Measurements from ENCODE around the gene LANCL1. TPM values are rescaled to one million over a fixed set of nuclear protein-coding genes. Genes with fewer than 3 reads are reported as not detected.
"Not testable (repeated sequence)": the region's sequence is repeated elsewhere in the genome, so short reads cannot be mapped to it uniquely, and the experiment has no call there.

LANCL1 gene
- total RNA-seq, 2 donors from 2014 or later, result 25.9 to 50.7 TPM

DNA sequence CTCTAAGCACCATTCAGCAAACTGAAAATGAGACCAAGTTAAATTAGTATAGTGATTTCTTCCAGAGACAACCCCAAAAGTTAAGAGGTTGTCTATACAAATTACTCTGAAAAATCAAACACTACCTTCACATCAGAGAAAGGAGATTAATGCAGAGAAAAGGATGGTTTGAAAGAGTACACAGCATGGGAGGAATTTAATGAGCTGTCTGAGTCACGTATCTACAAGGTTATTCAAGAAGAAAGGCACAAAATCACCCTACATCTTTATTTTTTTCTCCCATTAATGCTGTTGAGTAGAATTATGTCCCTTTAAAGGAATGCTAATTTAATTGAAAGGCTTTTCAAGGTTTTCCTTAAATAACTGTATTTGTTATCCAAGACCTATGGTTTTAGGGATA lies 41.1 kb downstream of the LANCL1 start:
- ATAC-seq, result no peak

DNA sequence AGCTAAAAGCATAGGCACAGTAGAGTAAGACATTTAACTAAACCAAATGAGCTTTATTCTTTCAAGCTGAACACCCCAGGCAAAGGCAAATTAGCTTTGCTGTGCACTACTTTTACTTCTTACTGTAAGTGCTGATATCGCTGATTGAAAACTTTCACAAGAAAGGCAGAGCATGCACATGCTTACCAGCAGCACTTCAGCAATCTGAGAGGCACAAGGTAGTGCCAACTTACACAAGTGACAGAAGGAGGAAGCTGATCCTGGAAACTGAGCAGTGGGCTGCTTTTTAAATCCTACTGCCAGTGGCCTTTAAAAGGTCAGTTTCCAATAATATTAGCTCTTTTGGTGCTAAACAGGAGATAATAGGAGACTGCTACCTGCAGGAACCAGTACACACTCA lies 43.9 kb downstream of the LANCL1 start:
- no peak for DNase-seq (ENCODE audit: low spot score in 2 of 2)
- Mint-ChIP-seq H3K36me3 (peaks cover 54 to 62% of the 10 kb centered on the region in 2 donors), H3K9me3 (peaks cover 5 to 6% of the 10 kb centered on the region in 2 donors), H3K27ac (no peak overlapping the region)
- ATAC-seq, result no peak

More for the DNA sequence above, 41.1 kb downstream of the LANCL1 start:
- Mint-ChIP-seq H3K9me3 (peaks cover 0 to 4% of the 10 kb centered on the region in 2 donors), H3K27ac (no peak overlapping the region), H3K36me3 (peaks cover 54 to 59% of the 10 kb centered on the region in 2 donors)
- no peak for DNase-seq (ENCODE audit: low spot score in 2 of 2)

DNA sequence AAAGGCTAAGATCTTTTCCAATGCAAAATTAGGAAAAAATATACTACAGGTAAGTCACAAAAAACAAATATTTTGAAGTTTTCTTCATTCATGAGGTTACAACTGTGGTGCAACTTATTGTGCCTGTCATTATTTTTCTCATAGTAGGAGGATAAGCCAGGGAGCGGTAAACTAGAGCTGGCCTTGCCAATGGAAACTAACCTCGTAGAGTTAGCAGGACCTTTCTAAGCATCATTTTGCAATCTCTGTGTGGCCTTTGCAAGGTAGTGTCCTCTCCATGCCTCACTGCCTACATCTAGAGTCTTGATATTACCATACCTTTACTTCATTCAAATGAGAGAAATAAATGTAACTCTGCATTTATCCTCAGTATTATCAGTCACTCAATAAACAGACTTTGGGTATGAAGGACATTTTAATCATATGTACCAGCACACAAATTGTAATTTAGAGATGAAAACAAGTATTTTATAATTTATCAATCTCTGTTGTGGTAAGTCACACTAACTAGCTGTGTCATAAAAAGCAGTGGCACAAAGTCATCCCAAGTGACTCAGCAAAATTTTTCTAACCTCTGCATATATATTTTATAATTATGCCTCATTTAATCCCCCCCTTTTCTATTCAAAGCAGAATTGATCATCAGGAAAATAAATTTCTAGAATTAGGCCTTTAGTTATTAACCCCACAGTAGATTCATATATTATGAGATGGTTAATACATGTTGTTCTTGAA lies 47.0 kb downstream of the LANCL1 start:
- ATAC-seq (no peak), DNase-seq (ENCODE audit: low spot score in 2 of 2) (no peak)
- H3K36me3 Mint-ChIP-seq, result peaks cover 47 to 73% of the 10 kb centered on the region in 2 donors
- H3K9me3 Mint-ChIP-seq, result peaks cover 20 to 30% of the 10 kb centered on the region in 2 donors
- no peak overlapping the region for H3K27ac Mint-ChIP-seq

DNA sequence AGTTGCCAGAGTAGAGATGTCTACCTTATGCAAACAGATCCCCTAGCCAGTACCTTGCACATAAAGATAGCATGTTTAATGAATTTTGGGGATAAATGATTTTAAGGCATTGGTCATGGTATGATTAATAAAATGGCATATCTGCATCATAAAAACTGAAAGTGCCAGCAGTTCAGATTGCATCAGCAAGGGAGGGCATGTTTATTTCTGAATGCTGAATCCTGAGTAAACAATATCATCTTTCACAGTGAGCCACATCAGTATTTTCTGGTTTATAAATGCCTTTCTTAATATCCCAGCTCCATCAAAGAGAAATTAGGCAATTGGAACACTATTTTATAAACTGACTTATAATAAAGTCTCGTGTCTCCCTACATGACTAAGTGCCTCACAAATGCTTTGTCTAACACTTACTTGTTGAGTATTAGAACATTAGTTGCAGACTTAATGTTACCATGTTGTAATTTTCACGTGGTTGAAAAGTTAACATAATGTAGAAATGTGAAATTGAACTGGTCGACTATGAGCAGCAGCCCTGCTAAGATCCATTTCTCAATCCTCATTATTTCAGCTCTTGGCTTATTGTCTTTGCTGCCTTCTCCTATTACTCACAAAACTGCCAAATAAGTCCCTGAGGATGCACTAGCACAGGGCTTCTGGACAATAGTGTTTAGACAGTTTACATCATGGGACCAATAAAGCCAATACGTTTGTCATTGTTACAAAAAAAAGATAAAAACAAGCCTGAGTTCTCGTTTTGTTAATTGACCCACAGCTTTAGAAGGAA lies 48.0 kb downstream of the LANCL1 start:
- ATAC-seq, result no peak
- no peak overlapping the region for H3K27ac Mint-ChIP-seq
- H3K36me3 Mint-ChIP-seq, result peaks cover 37 to 69% of the 10 kb centered on the region in 2 donors
- no peak for DNase-seq (ENCODE audit: low spot score in 2 of 2)
- H3K9me3 Mint-ChIP-seq, result peaks cover 20 to 37% of the 10 kb centered on the region in 2 donors

DNA sequence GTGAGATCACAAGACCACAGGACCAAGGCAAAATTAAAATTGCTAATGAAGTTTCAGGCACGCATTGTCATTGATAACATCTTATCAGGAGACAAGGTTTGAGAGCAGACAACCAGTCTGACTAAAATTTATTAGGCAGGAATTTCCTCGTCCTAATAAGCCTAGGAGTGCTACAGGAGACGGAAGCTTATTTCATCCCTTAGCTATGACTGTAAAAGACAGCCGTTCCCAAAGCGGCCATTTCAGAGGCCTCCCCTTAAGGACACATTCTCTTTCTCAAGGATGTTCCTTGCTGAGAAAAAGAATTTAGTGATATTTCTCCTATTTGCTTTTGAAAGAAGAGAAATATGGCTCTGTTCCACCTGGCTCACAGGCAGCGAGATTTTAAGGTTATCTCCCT lies 49.2 kb downstream of the LANCL1 start:
- peaks cover 20 to 37% of the 10 kb centered on the region in 2 donors for H3K9me3 Mint-ChIP-seq
- not testable (repeated sequence) for H3K27ac Mint-ChIP-seq; ATAC-seq; DNase-seq (ENCODE audit: low spot score in 2 of 2)
- peaks cover 24 to 61% of the 10 kb centered on the region in 2 donors for H3K36me3 Mint-ChIP-seq

DNA sequence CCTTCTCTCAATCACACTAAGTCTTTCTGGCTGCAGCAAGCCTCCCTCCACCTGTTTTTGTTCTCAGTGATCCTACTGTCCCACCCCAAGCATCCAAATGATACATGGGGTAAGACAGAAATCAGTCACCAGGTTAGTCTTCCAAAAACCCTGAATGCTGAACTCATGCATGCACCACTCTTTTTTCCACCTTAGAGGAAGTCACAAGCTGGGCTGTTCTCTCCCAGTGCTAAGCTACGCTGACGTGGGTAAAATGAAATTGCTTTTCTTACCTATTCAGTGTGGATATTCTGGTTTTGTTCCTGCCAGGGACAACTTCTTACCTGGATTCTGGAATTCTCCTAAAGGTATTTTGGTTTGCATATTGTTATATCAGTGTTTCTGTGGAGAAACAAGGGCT lies 54.2 kb downstream of the LANCL1 start:
- DNase-seq (ENCODE audit: low spot score in 2 of 2) (no peak), ATAC-seq (no peak)
- Mint-ChIP-seq H3K27ac (no peak overlapping the region), H3K9me3 (peaks cover 15 to 36% of the 10 kb centered on the region in 2 donors), H3K36me3 (peaks cover 9 to 41% of the 10 kb centered on the region in 2 donors)

DNA sequence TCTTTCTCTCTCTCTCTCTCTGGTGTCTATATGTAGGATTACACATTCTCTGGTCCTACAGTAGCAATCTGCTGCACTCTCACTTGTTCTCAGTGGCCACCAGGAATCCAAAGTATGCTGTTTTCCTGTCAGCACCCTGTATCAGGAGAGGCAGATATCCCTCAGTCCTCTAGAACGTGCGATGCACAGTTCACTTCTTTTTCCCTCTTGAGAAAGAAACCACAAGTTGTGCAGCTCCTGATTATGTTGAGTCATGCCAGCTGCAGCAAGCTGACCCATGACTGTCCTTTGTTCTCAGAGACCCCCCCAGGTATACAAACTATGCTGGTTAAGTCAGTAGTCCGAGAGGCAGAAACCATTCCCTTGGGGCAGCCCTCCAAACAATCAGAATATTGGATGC lies 54.6 kb downstream of the LANCL1 start:
- H3K36me3 Mint-ChIP-seq, result peaks cover 7 to 36% of the 10 kb centered on the region in 2 donors
- peaks cover 10 to 34% of the 10 kb centered on the region in 2 donors for H3K9me3 Mint-ChIP-seq
- ATAC-seq (no peak), DNase-seq (ENCODE audit: low spot score in 2 of 2) (no peak)
- no peak overlapping the region for H3K27ac Mint-ChIP-seq

DNA sequence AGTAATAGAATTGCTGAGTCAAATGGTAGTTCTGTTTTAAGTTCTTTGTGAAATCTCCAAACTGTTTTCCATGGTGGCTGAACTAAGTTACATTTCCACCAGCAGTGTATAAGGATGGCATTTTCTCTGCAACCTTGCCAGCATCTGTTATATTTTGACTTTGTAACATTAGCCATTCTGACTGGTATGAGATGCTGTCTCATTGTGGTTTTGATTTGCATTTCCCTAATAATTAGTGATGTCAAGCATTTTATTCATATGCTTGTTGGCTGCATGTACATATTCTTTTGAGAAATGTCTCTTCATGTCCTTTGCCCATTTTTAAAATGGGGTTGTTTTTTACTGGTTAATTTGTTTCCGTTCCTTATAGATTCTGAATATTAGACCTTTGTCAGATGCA lies 63.9 kb downstream of the LANCL1 start:
- no peak overlapping the region for H3K27ac Mint-ChIP-seq

DNA sequence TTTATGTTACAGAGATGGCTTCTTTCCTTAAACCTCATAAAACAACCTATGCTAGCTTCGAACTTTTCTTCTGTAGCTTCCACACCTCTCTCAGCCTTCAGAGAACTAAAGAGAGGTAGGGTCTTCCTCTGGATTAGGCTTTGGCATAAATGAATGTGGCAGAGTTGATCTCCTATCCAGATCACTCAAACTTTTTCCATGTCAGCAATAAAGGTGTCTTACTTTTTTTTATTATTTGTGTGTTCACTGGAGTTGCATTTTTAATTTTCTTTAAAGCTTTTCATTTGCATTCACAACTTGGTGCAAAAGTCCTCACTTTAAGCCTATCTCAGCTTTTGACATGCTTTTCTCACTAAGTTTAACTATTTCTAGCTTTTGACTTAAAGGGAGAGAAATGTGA lies 66.0 kb downstream of the LANCL1 start:
- DNase-seq (ENCODE audit: low spot score in 2 of 2), result no peak
- H3K36me3 Mint-ChIP-seq, result peaks cover 0 to 8% of the 10 kb centered on the region in 2 donors

More for the DNA sequence above, 63.9 kb downstream of the LANCL1 start:
- peaks cover 13 to 14% of the 10 kb centered on the region in 2 donors for H3K9me3 Mint-ChIP-seq
- peaks cover 0 to 5% of the 10 kb centered on the region in 2 donors for H3K36me3 Mint-ChIP-seq
- ATAC-seq, result no peak
- no peak for DNase-seq (ENCODE audit: low spot score in 2 of 2)

DNA sequence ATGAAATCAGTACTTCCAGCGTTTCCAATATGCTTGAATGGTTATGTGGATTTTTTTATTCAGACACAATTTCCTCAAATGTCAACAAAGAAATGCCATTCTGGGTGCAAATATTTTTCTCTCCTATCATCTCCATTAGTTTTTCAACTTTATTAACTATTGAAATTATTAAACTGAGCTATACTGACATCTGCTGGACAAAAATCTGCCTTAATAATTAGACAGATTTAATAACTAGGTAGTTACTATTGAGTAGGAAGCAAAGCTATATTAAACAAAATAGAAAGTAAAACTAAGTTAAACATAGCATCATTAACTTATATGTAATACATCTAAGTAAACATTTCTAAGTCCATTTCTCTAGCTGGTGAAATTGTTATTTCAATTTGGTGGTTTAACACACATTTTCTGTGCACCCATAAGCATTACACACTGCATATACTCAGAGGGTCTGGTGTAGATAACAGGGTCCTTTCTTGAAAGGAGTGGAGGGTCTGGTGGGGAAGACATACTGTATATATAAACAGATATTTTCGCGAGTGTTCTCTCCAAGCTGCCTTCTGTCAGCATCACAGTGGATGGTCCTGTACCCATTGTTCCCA lies 77.0 kb downstream of the LANCL1 start:
- no peaks in the 10 kb centered on the region for H3K36me3 Mint-ChIP-seq
- H3K9me3 Mint-ChIP-seq, result no peaks in the 10 kb centered on the region
- no peak for DNase-seq (ENCODE audit: low spot score in 2 of 2)
- H3K27ac Mint-ChIP-seq, result no peak overlapping the region
- no peak for ATAC-seq

More for the DNA sequence above, 66.0 kb downstream of the LANCL1 start:
- Mint-ChIP-seq H3K27ac (no peak overlapping the region), H3K9me3 (peaks cover 7 to 12% of the 10 kb centered on the region in 2 donors)
- ATAC-seq, result no peak

DNA sequence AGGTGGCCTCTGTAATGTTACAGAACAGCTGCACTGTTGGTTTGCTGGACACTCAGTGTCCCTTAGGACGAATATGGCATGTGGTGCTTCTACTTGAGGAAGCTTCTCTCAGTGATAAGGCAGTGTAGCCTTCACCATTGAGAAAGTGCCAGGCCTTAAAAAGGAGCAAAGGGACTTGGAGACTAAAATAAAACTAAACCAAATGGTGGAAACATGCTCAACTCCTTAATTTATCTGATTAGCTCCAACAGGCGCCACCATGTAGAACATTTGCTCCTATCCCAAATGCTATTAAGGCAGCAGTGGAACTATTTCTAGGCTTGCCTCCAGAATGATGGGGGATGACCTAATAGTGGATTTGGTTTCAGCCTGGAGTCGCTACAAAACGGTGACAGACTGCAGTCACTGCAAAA lies 84.1 kb downstream of the LANCL1 start:
- DNase-seq (ENCODE audit: low spot score in 2 of 2), result no peak
- no peak for ATAC-seq
- Mint-ChIP-seq H3K36me3 (no peaks in the 10 kb centered on the region), H3K9me3 (no peaks in the 10 kb centered on the region), H3K27ac (no peak overlapping the region)

DNA sequence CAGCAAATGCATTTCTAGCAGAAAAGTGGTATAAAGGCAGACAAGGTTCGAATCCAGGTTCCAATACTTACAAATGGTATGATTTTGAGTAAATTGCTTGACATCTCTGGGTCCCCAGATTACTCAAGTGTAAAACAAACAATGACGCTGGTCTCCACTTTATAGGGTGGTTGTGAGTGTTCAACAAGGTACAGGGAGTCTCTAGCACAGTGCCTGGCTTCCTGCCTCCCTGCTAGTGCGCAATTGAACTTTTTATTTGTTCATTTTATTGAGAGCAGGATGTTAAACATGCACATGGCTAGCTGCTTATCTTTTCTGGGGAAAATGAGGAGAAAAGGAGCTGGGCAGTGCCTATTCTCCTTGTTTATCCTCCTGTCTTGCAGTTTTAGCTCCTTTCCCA lies 86.7 kb downstream of the LANCL1 start:
- ATAC-seq (no peak), DNase-seq (ENCODE audit: low spot score in 2 of 2) (no peak)
- H3K36me3 Mint-ChIP-seq, result no peaks in the 10 kb centered on the region
- no peak overlapping the region for H3K27ac Mint-ChIP-seq
- no peaks in the 10 kb centered on the region for H3K9me3 Mint-ChIP-seq

DNA sequence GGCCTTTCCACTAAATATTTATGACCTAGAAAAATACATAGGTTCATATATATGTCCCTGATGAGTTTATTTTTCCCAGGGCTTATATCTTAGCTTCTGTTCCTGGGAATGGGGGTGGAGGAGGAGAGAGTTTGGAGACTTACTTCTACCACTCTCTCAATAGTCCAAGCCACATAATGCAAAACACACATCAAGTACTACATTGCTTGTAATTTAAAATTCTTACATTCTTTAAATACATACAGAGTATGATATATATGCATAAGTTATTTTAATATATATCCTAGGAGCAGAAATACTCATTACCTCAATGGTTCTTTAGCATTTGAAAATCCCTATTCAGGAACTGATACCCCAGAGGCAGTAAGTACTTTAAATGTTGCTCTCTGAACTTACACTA lies 88.4 kb downstream of the LANCL1 start:
- H3K36me3 Mint-ChIP-seq, result no peaks in the 10 kb centered on the region
- DNase-seq (ENCODE audit: low spot score in 2 of 2) (no peak), ATAC-seq (no peak)
- no peak overlapping the region for H3K27ac Mint-ChIP-seq
- no peaks in the 10 kb centered on the region for H3K9me3 Mint-ChIP-seq

DNA sequence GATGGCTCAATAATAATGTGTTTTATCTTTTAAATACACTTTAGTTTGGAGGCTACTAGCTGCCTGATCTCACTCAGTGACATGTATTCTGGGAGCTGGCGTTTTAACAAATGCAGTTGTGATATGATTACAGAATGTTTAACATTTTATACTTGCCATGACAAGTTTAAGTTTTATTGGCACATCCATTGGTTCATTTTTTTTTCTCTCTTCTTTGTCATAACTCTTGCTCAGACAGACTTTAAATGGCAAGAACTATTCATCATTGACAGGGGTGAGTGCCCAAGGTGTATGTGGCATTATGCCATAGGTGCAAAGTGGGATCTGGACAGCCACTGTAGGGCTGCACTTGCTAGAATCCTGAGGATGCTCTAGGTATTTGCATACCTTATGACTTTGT lies 89.5 kb downstream of the LANCL1 start:
- Mint-ChIP-seq H3K27ac (no peak overlapping the region), H3K9me3 (no peaks in the 10 kb centered on the region), H3K36me3 (no peaks in the 10 kb centered on the region)

More for the DNA sequence above, 89.5 kb downstream of the LANCL1 start:
- no peak for ATAC-seq
- DNase-seq (ENCODE audit: low spot score in 2 of 2), result no peak
